ENCODE measurements around the gene STAU1.
"Not testable (repeated sequence)": the region's sequence is repeated elsewhere in the genome, so short reads cannot be mapped to it uniquely, and the experiment has no call there.

The STAU1 gene

GRCh38 chr20:49203011-49203410 lies 14.9 kb upstream of the STAU1 start:
- DNase-seq: no peak

- no peak for DNase-seq
Observed at GRCh38 chr20:49199729-49200293, 11.7 kb upstream of the STAU1 start.

- not testable (repeated sequence) for DNase-seq
Observed at GRCh38 chr20:49192944-49193518, 4.9 kb upstream of the STAU1 start.

- no peak for DNase-seq
Observed at GRCh38 chr20:49187330-49187850, 744 bp downstream of the STAU1 start.

- peak; percentile 25 for DNase-seq
Observed at GRCh38 chr20:49186535-49187329, 1.4 kb downstream of the STAU1 start.

GRCh38 chr20:49185071-49185761 lies 2.9 kb downstream of the STAU1 start:
- DNase-seq: no peak

GRCh38 chr20:49184691-49185070 lies 3.5 kb downstream of the STAU1 start:
- no peak for DNase-seq

- DNase-seq: not testable (repeated sequence)
Observed at GRCh38 chr20:49184084-49184501, 4.0 kb downstream of the STAU1 start.

- no peak for DNase-seq
Observed at GRCh38 chr20:49183444-49183843, 4.7 kb downstream of the STAU1 start.

GRCh38 chr20:49181265-49181877 lies 6.8 kb downstream of the STAU1 start:
- no peak for DNase-seq

- DNase-seq: no peak
Observed at GRCh38 chr20:49179368-49180277, 8.5 kb downstream of the STAU1 start.

- DNase-seq: no peak
Observed at GRCh38 chr20:49174183-49174582, 14.0 kb downstream of the STAU1 start.

GRCh38 chr20:49172413-49172812 lies 15.7 kb downstream of the STAU1 start:
- DNase-seq: no peak

GRCh38 chr20:49171909-49172308 lies 16.2 kb downstream of the STAU1 start:
- no peak for DNase-seq

- no peak for DNase-seq
Observed at GRCh38 chr20:49170714-49171113, 17.4 kb downstream of the STAU1 start.

- DNase-seq: no peak
Observed at GRCh38 chr20:49169547-49169946, 18.6 kb downstream of the STAU1 start.

- DNase-seq: not testable (repeated sequence)
Observed at GRCh38 chr20:49168864-49169263, 19.3 kb downstream of the STAU1 start.

GRCh38 chr20:49167811-49168507 lies 20.2 kb downstream of the STAU1 start:
- DNase-seq: peak; percentile 24

GRCh38 chr20:49166534-49167449 lies 21.3 kb downstream of the STAU1 start:
- DNase-seq: no peak

GRCh38 chr20:49165611-49166010 lies 22.5 kb downstream of the STAU1 start:
- no peak for DNase-seq

Measured in fibroblast of skin of right quadriceps (primary cell).